Measurements from ENCODE around the gene PDAP1. TPM values are rescaled to one million over a fixed set of nuclear protein-coding genes. Genes with fewer than 3 reads are reported as not detected.

Gene PDAP1
- total and polyA plus RNA-seq, 9 of the 15 experiments (the other 6 are each of a cell fraction or from before 2014, with no cell fraction given), result 10.2 to 315 (median 129) TPM

- ATAC-seq, result peak; percentile 75
- peaks cover 94% of the 10 kb centered on the region for H3K36me3 ChIP-seq (ENCODE audit: control insufficient read depth, insufficient read depth, low read length)
- peaks cover 0 to 37% of the 10 kb centered on the region in 2 experiments; a peak in 2 of 5 replicates for H3K4me1 ChIP-seq (replicated peaks in 1 of 2; ENCODE audit: control insufficient read depth in 2 of 2, insufficient read depth in 2 of 2, low read length in 2 of 2)
- FAIRE-seq, result no peak
- H3K27ac ChIP-seq (ENCODE audit: extremely low read depth, low read depth, low read length), result peak overlapping the region; percentile 32; the same call in 2 of the 3 replicates
- in situ Hi-C loops (cut with MboI) (no loop called here), intact Hi-C loops (cut with micrococcal nuclease) (no loop called here)
- peak in 2 of 4 experiments; percentile 56 to 67 for DNase-seq (ENCODE audit: extremely low read depth in 1 of 4, low spot score in 3 of 4)
- H3K79me2 ChIP-seq (ENCODE audit: control insufficient read depth, insufficient read depth, low read length), result no peaks in the 10 kb centered on the region
- no TSS peak for BruUV-seq (replicated peaks)
- no peaks in the 10 kb centered on the region for H3K9me3 ChIP-seq (replicated peaks; ENCODE audit: control insufficient read depth, insufficient read depth, low read depth, low read length)
- H2AFZ ChIP-seq (ENCODE audit: low read depth, low read length), result no peak overlapping the region
- H3K9ac ChIP-seq (ENCODE audit: insufficient read depth in 1 of 2, low read depth in 2 of 2, low read length in 2 of 2), result peak overlapping the region in 1 of 2 experiments; percentile 64; a peak in 2 of 4 replicates
- ChIA-PET POLR2A (interaction anchor here (0.5 to 4.7 kb wide), 9 partner anchors 14 to 355 kb away, joined by 3 to 35 read pairs (median 3); partner anchors contain the start of genes BUD31, PDAP1 and ZNF394), CTCF (ENCODE audit: low intra/inter-chr PET ratio) (no interaction called here)
- peak overlapping the region; percentile 14 for H3K4me3 ChIP-seq
- peaks cover 16% of the 10 kb centered on the region; the same call in 1 of the 2 replicates for H4K20me1 ChIP-seq (replicated peaks; ENCODE audit: control insufficient read depth, insufficient read depth, low read length)
- H3K27me3 ChIP-seq (ENCODE audit: control insufficient read depth in 2 of 2, insufficient read depth in 2 of 2, low read length in 2 of 2), result no peaks in the 10 kb centered on the region
- 79% methylated on average over 28 of the region's 30 CpGs for WGBS (ENCODE audit: insufficient coverage, low coverage, missing lambda C conversion rate)
- no peaks in the 10 kb centered on the region for H3K9me1 ChIP-seq (ENCODE audit: control insufficient read depth, insufficient read depth, low read length)
- peak overlapping the region; percentile 50; the same call in 1 of the 2 replicates for H3K4me2 ChIP-seq (ENCODE audit: insufficient read depth, low read length)
- TF ChIP-seq ZNF197 (CRISPR knock-in tag; IDR thresholded peaks at IDR 0.05; ENCODE audit: low read depth) (no peak), NFYB (IDR thresholded peaks at IDR 0.05; ENCODE audit: extremely low read depth, insufficient read length) (peak; percentile 28), CHD4 (IDR thresholded peaks at IDR 0.05; ENCODE audit: insufficient read depth, insufficient replicate concordance, low read depth, low read length, poor library complexity, severe bottlenecking) (no peak), KDM5B (IDR thresholded peaks at IDR 0.05; ENCODE audit: insufficient replicate concordance, low read depth, low read length) (no peak), ARID1B (IDR thresholded peaks at IDR 0.05) (no peak), RBM25 (IDR thresholded peaks at IDR 0.05; ENCODE audit: low read depth, low read length, severe bottlenecking) (no peak), ASH1L (IDR thresholded peaks at IDR 0.05; ENCODE audit: borderline replicate concordance, low read depth, partially characterized antibody) (no peak), POLR2G (IDR thresholded peaks at IDR 0.05; ENCODE audit: low read depth, low read length) (peak; percentile 65), PHF21A (IDR thresholded peaks at IDR 0.05; ENCODE audit: borderline replicate concordance, low read depth) (no peak), TEAD4 (IDR thresholded peaks at IDR 0.05; ENCODE audit: low read length) (no peak), TEAD4 (CRISPR knock-in tag; IDR thresholded peaks at IDR 0.05; ENCODE audit: borderline replicate concordance) (no peak), NEUROD1 (IDR thresholded peaks at IDR 0.05; ENCODE audit: borderline replicate concordance, low read depth, low read length, partially characterized antibody) (no peak), SMAD4 (CRISPR knock-in tag; conservative IDR thresholded peaks at IDR 0.05) (no peak)
- TF ChIP-seq, protein P1, sequence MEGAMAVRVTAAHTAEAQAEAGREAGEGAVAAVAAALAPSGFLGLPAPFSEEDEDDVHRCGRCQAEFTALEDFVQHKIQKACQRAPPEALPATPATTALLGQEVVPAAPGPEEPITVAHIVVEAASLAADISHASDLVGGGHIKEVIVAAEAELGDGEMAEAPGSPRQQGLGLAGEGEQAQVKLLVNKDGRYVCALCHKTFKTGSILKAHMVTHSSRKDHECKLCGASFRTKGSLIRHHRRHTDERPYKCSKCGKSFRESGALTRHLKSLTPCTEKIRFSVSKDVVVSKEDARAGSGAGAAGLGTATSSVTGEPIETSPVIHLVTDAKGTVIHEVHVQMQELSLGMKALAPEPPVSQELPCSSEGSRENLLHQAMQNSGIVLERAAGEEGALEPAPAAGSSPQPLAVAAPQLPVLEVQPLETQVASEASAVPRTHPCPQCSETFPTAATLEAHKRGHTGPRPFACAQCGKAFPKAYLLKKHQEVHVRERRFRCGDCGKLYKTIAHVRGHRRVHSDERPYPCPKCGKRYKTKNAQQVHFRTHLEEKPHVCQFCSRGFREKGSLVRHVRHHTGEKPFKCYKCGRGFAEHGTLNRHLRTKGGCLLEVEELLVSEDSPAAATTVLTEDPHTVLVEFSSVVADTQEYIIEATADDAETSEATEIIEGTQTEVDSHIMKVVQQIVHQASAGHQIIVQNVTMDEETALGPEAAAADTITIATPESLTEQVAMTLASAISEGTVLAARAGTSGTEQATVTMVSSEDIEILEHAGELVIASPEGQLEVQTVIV (CRISPR knock-in tag; IDR thresholded peaks at IDR 0.05; ENCODE audit: borderline replicate concordance), result no peak
- TF ChIP-seq, protein P2, sequence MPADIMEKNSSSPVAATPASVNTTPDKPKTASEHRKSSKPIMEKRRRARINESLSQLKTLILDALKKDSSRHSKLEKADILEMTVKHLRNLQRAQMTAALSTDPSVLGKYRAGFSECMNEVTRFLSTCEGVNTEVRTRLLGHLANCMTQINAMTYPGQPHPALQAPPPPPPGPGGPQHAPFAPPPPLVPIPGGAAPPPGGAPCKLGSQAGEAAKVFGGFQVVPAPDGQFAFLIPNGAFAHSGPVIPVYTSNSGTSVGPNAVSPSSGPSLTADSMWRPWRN (IDR thresholded peaks at IDR 0.05; ENCODE audit: low read depth), result no peak
- TF ChIP-seq, protein P3, sequence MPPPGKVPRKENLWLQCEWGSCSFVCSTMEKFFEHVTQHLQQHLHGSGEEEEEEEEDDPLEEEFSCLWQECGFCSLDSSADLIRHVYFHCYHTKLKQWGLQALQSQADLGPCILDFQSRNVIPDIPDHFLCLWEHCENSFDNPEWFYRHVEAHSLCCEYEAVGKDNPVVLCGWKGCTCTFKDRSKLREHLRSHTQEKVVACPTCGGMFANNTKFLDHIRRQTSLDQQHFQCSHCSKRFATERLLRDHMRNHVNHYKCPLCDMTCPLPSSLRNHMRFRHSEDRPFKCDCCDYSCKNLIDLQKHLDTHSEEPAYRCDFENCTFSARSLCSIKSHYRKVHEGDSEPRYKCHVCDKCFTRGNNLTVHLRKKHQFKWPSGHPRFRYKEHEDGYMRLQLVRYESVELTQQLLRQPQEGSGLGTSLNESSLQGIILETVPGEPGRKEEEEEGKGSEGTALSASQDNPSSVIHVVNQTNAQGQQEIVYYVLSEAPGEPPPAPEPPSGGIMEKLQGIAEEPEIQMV (tag; conservative IDR thresholded peaks at IDR 0.05; ENCODE audit: low read depth), result no peak
Measured at GRCh38 chr7:99393355-99394187, 14.8 kb downstream of the PDAP1 start.

Data from K562 (cell line).